OCI-LY3 (cell line): Measurements from ENCODE around the gene ZNF546.
"Not testable (repeated sequence)": the region's sequence is repeated elsewhere in the genome, so short reads cannot be mapped to it uniquely, and the experiment has no call there.

Experiments used
- CTCF ChIP-seq: fragments of 200-600, 300-600 bp; sonication (generic); IDR thresholded peaks from 2 replicates; pipeline ENCODE4 v1.5.1; 2014; ENCODE audit warnings: antibody characterized with exemption, low read length, low read depth
- EZH2phosphoT487 ChIP-seq: fragments of 200-600 bp; shearing (Covaris generic); IDR thresholded peaks from 2 replicates; pipeline ENCODE4 v1.6.1; 2018; ENCODE audit warnings: antibody characterized with exemption, mixed run types, low read depth

GRCh38 chr19:39958942-39959341 lies 37.9 kb upstream of the ZNF546 start:
- not testable (repeated sequence) for TF ChIP-seq CTCF, EZH2phosphoT487
